ENCODE measurements around the gene GPX3.

DNA sequence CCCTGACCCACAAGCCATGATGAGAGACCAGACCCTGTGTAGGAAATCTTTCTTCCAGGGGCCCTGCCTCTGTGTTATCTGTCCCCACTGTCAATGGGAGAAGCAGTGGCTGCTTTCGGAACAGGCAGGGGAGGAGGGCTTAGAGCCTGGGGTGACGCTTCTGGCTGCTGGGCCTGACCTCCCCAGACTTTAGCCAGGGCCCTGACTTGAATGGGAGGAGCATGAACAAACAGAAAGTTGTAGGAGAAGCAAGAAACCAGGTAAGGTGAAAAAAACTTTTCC is 12.2 kb upstream of the GPX3 start:
- TF ChIP-seq, protein P1, sequence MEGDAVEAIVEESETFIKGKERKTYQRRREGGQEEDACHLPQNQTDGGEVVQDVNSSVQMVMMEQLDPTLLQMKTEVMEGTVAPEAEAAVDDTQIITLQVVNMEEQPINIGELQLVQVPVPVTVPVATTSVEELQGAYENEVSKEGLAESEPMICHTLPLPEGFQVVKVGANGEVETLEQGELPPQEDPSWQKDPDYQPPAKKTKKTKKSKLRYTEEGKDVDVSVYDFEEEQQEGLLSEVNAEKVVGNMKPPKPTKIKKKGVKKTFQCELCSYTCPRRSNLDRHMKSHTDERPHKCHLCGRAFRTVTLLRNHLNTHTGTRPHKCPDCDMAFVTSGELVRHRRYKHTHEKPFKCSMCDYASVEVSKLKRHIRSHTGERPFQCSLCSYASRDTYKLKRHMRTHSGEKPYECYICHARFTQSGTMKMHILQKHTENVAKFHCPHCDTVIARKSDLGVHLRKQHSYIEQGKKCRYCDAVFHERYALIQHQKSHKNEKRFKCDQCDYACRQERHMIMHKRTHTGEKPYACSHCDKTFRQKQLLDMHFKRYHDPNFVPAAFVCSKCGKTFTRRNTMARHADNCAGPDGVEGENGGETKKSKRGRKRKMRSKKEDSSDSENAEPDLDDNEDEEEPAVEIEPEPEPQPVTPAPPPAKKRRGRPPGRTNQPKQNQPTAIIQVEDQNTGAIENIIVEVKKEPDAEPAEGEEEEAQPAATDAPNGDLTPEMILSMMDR (IDR thresholded peaks at IDR 0.05; ENCODE audit: low read depth, low read length) = no peak
- no peak for TF ChIP-seq EZH2phosphoT487 (IDR thresholded peaks at IDR 0.05; ENCODE audit: low read depth)

All from OCI-LY3 (cell line).